Measurements from ENCODE around the gene CACNA1I. TPM values are rescaled to one million over a fixed set of nuclear protein-coding genes. Genes with fewer than 3 reads are reported as not detected.

The CACNA1I gene
- total RNA-seq, 2 donors from 2014 or later, result 0.33 to 0.52 TPM

DNA sequence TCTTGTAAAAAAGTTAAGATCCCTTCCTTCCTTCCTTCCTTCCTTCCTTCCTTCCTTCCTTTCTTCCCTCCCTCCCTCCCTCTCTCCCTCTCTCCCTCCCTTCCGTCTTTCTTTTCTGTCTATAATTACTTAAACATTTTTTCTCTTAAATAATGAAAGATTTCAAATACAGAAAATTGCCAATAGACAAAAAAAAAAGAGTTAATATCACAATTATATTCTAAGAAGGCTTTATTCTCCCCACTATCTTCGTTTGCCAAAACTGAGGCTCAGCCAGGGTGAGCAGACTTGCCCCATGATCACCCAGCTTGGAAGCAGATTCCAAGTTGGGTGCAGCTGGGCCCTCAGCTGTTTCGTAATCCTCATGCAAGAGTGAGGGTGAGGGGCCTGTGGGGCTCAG lies 327 bp upstream of the CACNA1I start:
- no peak for DNase-seq
- Histone ChIP-seq H3K27me3 (no peaks in the 10 kb centered on the region), H3K36me3 (replicated peaks in 1 of 2; ENCODE audit: insufficient read depth in 1 of 2, low read depth in 2 of 2) (no peaks in the 10 kb centered on the region), H3K4me1 (no peaks in the 10 kb centered on the region), H3K27ac (no peak overlapping the region), H3K4me3 (no peak overlapping the region), H3K9me3 (no peaks in the 10 kb centered on the region)
- intact Hi-C loops (cut with DNase I), result no loop called here
- WGBS, 2 donors, result 74% methylated on average over 3 of the region's 3 CpGs
- ATAC-seq, result no peak
- TF ChIP-seq, protein P1, sequence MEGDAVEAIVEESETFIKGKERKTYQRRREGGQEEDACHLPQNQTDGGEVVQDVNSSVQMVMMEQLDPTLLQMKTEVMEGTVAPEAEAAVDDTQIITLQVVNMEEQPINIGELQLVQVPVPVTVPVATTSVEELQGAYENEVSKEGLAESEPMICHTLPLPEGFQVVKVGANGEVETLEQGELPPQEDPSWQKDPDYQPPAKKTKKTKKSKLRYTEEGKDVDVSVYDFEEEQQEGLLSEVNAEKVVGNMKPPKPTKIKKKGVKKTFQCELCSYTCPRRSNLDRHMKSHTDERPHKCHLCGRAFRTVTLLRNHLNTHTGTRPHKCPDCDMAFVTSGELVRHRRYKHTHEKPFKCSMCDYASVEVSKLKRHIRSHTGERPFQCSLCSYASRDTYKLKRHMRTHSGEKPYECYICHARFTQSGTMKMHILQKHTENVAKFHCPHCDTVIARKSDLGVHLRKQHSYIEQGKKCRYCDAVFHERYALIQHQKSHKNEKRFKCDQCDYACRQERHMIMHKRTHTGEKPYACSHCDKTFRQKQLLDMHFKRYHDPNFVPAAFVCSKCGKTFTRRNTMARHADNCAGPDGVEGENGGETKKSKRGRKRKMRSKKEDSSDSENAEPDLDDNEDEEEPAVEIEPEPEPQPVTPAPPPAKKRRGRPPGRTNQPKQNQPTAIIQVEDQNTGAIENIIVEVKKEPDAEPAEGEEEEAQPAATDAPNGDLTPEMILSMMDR (IDR thresholded peaks at IDR 0.05), result no peak
- TF ChIP-seq POLR2A (IDR thresholded peaks at IDR 0.05), result no peak

DNA sequence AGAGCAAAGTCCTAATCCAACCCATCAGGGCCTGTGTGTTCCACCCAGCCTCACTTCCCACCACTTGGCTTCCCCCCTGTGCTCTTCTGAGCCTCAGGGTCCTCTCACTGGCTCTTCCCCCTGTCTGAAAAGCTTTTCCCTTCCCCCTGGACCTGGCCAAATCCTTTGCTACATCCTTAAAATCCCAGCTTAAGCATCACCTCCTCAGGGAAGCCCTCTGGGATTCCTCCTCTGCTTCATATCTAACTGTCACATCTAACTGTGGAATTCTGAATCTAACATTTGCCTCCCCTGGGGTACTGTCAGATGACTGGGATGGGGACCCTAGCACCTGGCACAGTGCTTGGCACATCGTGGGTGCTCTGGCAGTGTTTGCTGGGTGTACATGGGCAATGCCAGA lies 985 bp downstream of the CACNA1I start:
- intact Hi-C loops (cut with DNase I), result no loop called here
- no peak for ATAC-seq
- Histone ChIP-seq H3K4me3 (no peak overlapping the region), H3K27me3 (no peaks in the 10 kb centered on the region), H3K9me3 (no peaks in the 10 kb centered on the region), H3K27ac (no peak overlapping the region), H3K4me1 (no peaks in the 10 kb centered on the region), H3K36me3 (replicated peaks in 1 of 2; ENCODE audit: insufficient read depth in 1 of 2, low read depth in 2 of 2) (no peaks in the 10 kb centered on the region)
- TF ChIP-seq, protein P1 (IDR thresholded peaks at IDR 0.05), result no peak
- no peak for TF ChIP-seq POLR2A (IDR thresholded peaks at IDR 0.05)
- DNase-seq, result no peak
- WGBS, 2 donors, result 21 to 22% methylated on average over 1 of the region's 1 CpG

DNA sequence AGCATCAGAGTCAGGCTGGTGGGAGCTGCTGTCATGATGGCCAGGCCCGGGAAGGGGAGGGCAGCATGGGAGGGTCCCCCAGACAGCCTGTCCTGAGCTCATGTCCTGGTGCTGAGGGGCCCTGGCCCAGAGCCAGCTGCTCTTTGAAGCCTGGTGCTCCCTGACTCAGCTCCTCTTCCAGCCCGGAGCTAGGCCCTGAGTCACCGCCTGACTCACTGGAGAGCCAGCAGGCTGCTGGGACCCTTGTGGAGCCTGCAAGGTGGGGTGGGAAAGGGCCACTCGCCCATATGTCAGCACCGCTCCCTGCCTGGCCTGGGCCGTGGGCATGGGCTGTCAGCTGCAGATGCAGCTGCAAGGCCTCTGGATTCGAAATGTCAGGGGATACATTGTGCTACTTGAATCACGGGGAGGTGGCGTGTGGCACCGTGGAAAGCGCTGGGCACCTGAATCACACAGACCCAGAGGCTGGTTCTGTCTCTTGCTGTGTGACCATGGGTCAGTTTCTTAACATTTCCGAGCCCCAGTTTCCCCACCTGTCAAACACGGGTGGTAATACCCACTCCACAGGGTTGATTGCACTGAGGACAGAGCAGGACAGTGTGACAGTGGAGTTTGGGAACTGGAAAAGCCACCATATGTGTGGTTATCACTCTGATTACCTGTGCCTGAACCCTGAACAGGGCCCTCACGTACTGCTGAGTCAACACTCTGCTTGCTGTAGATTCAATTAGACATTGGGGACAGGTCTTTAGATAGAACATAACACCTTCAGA lies 4.4 kb downstream of the CACNA1I start:
- TF ChIP-seq, protein P1 (IDR thresholded peaks at IDR 0.05), result no peak
- no peak for TF ChIP-seq POLR2A (IDR thresholded peaks at IDR 0.05)
- intact Hi-C loops (cut with DNase I), result no loop called here
- DNase-seq (no peak), ATAC-seq (no peak)
- H3K27ac ChIP-seq, result no peak overlapping the region
- no peaks in the 10 kb centered on the region for H3K36me3 ChIP-seq (replicated peaks in 1 of 2; ENCODE audit: insufficient read depth in 1 of 2, low read depth in 2 of 2)
- H3K4me1 ChIP-seq, result no peaks in the 10 kb centered on the region
- H3K9me3 ChIP-seq, result no peaks in the 10 kb centered on the region
- WGBS, 2 donors, result 78 to 86% methylated on average over 9 to 14 of the region's 14 CpGs
- no peak overlapping the region for H3K4me3 ChIP-seq
- no peaks in the 10 kb centered on the region for H3K27me3 ChIP-seq

DNA sequence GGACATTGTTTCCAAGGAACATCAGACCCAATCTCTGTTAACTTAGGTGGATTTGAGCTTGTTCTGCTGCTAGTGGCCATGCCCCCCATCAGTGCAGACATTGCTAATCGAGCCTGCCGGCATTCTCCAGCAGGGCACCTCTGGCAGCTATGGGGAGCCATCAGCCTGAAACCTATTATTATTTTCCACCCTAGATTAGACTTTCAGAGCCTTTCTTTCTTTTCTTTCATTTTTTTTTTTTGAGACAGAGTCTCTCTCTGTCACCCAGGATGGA lies 4.9 kb downstream of the CACNA1I start:
- Histone ChIP-seq H3K36me3 (replicated peaks in 1 of 2; ENCODE audit: insufficient read depth in 1 of 2, low read depth in 2 of 2) (no peaks in the 10 kb centered on the region), H3K9me3 (no peaks in the 10 kb centered on the region), H3K27ac (no peak overlapping the region), H3K4me1 (no peaks in the 10 kb centered on the region), H3K4me3 (no peak overlapping the region), H3K27me3 (no peaks in the 10 kb centered on the region)
- TF ChIP-seq, protein P1 (IDR thresholded peaks at IDR 0.05), result no peak
- 81 to 84% methylated on average over 2 of the region's 2 CpGs for WGBS, 2 donors
- DNase-seq (no peak), ATAC-seq (no peak)
- intact Hi-C loops (cut with DNase I), result no loop called here

DNA sequence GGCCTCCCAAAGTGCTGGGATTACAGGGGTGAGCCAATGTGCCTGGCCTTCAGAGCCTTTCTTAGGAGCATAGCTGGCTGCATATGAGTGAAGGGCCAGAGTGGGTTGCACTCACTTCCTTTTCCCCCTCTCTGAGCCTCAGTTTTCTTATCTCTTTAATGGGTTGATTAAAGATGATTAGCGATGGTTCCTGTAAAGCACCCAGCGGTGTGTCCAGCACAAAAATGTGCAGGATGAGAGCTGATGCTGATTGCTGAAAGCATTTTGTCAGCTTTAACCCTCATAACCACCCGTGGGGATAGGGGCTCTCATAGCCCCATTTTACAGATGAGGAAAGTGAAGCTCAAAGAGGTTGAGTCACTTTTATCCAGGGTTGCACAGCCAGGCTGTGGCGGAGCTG lies 5.5 kb downstream of the CACNA1I start:
- intact Hi-C loops (cut with DNase I), result no loop called here
- H3K36me3 ChIP-seq (replicated peaks in 1 of 2; ENCODE audit: insufficient read depth in 1 of 2, low read depth in 2 of 2), result no peaks in the 10 kb centered on the region
- no peaks in the 10 kb centered on the region for H3K27me3 ChIP-seq
- no peaks in the 10 kb centered on the region for H3K9me3 ChIP-seq
- no peak overlapping the region for H3K27ac ChIP-seq
- H3K4me1 ChIP-seq, result no peaks in the 10 kb centered on the region
- ATAC-seq (no peak), DNase-seq (no peak)
- no peak overlapping the region for H3K4me3 ChIP-seq
- TF ChIP-seq POLR2A (IDR thresholded peaks at IDR 0.05), result no peak
- TF ChIP-seq, protein P1 (IDR thresholded peaks at IDR 0.05), result no peak
- WGBS, 2 donors, result 83 to 87% methylated on average over 4 of the region's 4 CpGs

Measured in body of pancreas (tissue), 4 donors.